Activated CD8-positive, alpha-beta memory T cell treated with anti-CD3 and anti-CD28 coated beads, Interleukin-2, amount 50 U/mL, for 1 hour (primary cell): Measurements from ENCODE around the gene GRM8.

Experiments used
- DNase-seq: peaks from one replicate; pipeline ENCODE4 v3.0.0-alpha.2; 2020; ENCODE audit errors: extremely low read depth

The GRM8 gene

DNA sequence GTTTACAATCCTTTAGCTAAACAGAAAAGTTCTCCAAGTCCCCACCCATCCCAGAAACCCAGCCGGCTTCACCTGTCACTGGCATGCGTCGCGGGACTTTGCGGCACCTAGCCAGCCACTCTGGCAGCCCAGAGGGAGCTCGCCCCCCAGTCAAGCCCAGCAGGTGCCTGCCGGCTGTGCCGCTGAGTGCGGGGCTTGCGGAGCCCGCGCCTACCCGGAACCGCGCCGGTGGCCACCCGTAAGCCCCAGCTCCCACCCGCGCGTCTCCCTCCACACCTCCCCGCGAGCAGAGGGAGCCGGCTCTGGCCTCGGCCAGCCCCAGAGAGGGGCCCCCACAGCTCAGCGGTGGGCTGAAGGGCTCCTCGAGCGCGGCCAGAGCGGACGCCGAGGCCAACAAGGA is 446.1 kb downstream of the GRM8 start:
- DNase-seq: no peak

DNA sequence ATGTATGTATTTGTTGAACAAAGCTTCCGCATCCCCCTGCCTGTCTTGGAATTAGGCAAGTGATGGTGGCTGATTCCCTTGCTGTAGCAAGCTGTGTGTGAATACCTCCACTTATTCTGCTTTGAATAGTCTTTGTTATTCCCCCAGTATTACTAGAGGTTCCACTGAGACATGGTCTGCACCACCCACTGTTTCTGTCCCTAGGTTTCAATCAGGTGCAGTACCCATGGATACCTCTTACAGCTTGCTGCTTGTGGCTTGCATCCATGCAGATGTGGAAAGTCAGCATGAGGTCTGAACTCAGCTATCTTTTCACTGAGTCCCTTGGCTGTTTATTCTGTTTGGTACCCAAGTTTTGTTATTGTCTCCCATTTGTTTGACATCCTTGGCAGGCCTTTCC is 447.4 kb downstream of the GRM8 start:
- DNase-seq: no peak

DNA sequence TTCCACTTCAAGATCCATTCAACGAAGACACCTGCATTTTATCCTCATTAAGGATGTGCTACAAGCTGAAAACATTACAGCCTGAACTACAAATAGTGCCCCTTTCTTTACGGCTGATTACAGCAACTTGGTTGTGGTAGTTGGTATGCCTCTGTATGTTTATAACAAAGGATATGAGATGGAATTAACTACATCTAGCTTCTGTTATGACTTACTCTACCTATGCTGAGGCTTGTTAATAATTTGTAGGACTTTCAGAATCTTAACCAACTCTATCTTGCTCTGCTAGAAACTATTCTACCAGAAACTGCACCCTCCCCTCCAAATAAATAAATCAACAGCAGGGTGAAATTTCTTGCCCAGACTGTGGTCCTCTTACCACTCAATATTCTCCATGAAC is 448.1 kb downstream of the GRM8 start:
- DNase-seq: no peak

DNA sequence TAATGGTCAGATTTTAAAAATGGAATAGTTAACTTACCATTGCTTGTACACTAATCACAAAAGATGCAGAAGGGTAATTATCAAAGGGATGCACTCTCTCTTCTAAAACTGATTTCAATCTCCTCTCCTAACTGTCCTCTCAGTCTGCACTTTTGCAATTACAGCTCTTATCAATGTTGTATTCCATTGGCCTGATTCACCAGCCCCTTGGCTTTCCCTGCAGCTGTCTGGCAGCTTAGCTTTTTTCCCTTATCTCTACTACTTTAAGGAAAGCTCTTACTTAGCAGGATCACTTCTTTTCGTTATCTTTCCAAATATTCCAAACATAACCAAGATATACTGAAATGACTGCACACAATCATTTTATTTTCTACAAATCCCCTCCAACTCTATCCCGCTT is 448.8 kb downstream of the GRM8 start:
- DNase-seq: no peak

DNA sequence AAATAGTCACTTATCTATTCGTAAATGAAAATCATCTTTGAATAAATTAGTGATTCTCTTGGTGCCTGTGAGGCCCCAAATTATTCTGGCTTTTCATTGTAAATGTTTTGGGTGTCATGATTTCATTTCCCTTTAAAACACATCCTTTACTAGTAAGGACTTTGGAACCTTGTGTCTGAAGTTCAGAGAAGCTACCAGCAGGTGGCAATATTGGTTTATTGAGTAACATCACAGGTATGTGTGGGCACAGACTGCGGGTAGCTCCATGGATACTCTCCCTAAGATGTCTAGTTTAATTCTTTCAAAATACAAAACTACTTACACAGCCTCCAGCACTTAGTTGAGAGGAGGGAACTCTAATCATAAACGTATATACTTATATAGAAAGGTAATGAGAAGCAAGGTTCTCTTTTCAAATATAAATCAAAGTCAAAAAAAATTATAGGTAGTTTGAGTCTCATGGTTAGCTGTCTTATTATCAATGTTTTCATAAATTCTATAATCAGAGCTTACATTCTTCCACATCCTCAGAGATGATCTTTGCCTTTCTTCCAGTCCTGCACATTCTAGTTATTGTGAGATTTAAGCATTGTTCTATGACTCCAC is 449.6 kb downstream of the GRM8 start:
- DNase-seq: no peak

DNA sequence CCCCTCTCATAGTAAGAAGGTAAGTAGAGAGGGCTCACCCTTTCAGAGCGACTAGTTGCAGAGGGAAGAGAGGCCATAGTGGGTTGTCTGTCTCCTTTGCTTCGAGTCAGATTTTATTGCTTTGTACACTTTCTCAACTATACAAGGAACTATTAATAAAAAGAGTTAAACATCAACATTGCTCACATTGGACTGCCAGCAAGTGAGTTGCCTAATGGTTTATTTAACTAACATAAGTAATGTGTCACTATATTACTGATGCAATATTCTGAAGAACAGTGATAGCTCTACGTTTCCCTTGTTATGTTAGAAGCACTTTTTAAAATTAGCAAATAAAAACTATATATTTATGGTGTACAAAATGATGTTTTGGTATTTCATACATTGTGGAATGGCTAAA is 451.0 kb downstream of the GRM8 start:
- DNase-seq: no peak

DNA sequence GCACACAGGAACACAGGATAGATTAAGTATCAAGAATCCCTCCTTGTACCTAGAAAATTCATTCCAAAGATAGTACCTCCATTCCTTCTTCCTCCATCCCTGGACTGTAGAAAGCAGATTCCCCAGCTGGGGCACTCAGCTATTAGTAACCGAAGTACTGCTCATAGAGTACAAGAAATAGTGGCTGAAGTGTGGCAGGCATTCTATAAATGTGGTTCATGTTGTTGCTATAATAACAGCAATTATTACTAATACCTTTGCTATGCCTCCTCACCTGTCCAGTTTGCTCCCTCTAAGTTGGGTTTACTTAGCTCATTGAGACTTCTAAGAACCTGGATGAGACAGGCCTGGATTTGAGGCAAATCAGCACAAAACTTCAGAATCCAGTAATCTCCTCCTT is 453.2 kb downstream of the GRM8 start:
- DNase-seq: no peak

DNA sequence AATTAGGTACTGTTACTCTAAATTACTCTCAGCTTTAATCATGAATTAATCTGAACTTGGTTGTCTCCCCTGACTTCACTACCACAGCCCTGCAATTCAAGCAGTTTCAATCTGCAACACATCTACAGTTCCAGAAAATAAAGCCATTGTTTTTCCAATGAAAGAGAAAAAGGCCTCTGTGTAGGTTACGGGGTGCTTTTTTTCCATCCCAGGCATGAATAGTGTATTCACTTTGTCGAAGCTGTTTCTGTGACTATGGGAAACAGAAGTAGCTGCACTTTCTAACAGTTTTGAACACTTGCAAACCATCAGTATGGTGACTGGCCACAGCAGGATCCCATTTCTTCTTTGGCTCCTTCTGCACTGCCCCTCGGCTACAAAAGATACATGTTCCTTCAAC is 460.2 kb downstream of the GRM8 start:
- no peak for DNase-seq

DNA sequence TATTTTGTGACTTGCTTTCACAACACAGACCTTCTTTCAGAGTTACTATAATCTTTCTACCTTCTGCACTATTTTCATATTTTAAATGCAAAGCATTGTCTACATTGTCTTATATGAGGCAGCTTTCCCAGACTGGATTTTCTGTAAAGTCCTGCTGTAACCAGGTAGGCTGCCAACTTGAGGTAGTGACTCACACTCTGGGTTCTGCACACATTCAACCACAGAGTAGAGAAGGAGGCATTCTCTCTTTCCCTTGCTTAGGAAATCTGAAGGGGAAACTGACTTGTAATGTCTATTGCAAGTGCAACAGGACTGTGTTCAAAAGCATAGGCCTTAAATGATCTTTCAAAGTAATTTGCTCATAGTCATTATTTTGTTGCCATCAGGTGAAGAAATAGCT is 461.4 kb downstream of the GRM8 start:
- no peak for DNase-seq

DNA sequence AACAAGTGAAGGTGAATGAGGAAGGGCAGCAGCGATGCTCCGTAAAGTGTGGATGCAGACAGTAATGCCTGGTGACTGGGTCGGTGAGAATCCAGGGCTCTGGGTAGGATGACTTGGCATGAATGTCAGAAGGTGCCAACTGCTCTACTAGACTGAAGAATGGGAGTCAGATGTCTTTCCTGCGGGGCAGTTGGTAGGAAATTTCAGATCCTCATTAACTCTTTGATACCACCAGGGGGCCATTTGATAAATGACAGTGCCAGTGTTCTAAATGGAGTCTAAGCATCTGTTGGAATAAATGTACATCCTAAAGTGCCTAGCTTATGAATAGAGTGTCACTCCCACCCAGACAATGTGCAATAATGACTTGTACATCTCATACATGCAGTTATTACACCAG is 462.0 kb downstream of the GRM8 start:
- DNase-seq: no peak

DNA sequence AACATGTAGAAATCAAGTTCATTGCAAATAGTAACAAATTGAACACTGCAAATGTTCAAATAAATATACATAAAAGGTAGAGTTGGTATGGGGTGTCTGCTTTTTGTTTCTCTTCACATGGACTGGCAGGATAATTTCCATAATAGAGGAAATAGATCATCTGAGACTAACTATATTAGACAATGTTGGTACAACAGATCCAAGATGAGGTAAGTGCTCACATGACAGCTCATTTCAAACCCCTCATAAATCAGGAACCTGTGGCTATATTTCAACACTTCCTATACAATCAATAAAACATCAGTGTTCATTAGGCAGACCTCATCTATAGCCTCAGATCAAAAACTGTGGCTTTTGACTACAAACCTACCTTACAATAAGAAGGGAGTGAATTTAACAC is 469.1 kb downstream of the GRM8 start:
- no peak for DNase-seq

DNA sequence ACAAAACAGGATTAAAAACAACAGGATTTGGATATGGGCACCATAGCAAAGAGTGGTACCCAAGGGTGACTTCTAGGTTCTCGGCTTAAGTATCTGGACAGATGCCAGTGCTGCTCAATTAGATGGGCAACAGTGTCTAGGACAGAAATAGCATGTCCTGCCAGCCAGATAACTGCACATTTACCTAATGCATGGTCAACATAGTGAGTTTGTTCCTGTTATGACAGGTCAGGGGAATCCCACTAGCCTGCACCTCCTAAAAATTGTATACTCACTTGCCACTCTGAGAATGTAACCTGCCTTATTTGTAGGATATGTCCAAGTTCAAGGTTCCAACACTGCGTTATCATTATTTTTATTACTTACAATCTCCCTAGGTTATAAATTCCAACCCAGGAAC is 471.7 kb downstream of the GRM8 start:
- no peak for DNase-seq

DNA sequence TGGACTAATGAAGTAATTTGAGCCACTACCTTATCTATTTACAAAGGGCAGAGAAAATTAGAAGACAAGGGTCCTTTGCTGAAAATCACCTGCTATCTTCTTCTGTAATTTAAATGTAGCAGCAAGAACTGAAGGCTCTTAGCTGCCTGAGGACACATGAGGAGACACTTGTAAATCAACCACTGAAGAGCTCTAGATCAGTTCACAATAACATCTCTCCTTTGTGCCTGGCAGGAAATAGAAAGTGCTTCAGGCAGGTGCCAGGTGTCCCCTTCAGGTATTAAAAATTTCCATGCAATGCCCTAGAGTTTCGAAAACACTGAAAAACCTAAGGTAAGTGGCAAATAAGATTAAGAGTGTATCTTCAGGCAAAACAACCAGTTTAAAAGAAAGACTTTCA is 474.6 kb downstream of the GRM8 start:
- no peak for DNase-seq

DNA sequence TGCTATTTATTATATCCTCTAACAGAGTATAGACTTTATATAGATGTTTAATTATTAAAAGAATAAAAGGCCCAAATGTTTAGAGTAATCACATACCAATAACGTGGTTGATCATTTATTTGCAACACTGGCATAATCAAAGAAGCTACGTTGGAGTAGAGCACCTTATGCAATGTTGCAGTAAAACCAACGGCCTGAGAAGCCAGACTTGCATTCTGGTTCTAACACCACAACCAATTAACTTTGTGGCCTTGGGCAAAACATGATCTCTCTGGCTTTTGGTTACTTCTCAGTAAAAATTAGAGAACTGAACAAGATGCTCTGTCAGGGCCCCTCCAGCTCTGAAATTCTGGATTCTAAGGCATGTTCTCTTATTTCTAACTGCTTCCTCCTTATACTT is 476.2 kb downstream of the GRM8 start:
- DNase-seq: no peak

DNA sequence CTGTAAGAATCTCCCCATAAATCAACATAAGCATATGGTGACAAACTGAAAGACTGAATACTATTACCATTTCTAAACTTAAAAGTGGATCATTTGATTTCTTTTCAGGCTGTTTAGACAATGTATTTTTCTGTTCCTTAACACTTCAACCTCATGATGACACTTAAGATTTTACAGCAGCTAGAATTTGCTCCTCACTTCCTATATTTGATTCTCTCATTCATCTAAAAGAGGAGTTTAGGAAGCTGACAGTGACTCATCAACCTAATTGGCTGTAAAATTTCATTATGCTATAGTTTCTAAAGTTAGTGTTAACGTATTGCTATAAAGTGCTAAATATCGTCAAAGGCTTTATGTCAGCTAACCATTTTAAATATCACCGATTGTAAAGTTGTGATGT is 478.7 kb downstream of the GRM8 start:
- no peak for DNase-seq

DNA sequence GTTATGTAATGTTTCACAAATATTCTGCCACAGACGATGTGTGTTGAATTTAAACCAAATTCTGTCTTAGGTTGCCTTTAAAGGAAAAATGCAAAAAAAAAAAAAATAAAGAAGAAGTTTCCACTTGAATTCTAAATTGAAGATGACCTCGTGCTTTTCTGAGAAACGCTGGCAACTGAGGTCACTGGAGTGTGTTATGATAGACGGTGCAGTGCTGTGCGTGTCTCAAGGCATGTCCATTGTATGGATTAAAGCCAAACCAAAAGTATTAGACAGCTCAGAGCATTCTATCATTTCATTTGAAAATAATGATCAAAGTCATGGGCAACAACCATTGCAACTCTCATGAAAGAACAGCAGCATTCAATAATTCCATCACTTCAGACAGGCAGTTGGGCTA is 483.9 kb downstream of the GRM8 start:
- DNase-seq: no peak

DNA sequence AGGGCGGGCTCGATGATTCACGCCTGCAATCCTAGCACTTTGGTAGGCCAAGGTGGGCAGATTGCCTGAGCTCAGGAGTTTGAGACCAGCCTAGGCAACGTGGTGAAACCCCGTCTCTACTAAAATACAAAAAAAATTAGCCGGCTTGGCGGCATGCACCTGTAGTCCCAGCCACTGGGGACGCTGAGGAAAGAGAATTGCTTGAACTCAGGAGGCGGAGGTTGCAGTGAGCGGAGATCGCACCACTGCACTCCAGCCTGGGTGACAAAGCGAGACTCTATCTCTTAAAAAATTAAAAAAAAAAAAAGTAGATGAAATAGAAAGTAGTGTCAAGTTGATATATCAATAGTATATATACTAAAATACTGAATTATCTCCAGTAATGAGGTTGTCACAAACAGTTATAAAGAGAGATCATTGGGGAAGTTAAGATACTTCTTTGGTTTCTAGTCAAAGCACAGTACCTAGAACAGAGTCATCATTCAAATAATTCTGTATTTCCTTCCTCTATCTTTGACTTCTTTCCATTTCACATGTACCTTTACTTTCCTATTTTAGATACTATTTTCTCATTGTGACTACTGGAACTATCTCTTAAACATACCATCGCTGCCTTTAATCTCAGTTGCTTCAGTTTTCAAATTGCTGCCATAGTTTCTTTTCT is 491.7 kb downstream of the GRM8 start:
- no peak for DNase-seq

DNA sequence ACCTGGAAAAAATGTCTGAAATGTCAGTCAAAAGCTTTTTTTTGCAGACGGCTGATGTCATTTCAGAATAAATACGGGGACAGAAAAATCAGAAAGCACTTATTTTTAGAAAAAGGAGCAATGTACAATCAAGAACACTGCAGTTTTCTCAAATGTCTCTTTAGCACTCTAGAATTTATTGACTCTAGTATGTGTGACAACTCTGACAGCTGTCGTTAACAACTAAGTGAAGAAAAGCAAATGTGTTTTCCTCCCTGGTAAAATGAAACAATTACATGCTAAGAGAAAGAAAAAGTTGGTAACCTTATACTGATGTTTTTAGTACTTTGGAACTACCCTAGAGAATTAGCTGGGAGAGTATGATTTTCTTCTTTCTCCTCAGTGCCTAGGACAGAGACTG is 497.4 kb downstream of the GRM8 start:
- DNase-seq: no peak

DNA sequence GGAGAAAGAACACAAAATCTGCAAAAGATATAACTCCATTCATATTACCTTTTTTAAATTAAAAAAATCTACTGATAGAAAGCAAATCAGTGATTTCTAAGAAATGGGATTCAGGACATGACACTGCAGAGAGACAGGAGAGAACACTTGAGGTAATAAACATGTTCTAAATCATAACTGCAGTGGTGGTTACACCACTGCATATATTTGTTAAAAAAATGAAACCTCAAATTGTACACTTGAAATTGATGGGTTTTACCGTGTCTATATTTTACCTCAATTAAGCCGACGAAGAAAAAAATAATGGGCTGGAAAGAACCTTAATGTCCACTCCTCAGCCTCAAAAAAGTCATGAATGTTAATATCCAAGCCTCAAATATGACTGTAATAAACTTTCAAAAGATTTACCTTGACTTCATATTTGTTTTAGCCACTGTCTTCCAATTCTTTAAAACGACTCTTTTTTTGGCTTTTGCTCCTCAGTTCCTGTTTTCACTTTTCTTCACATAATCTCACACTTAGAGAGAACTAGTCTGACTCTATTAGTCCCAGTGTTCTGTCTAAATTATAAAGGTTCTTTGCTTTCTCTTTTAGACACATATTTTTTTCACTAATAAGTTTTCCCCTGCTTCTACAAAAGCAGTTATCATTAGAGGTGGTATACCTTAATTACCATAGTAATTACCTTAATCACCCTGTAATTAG is 502.4 kb downstream of the GRM8 start:
- no peak for DNase-seq

DNA sequence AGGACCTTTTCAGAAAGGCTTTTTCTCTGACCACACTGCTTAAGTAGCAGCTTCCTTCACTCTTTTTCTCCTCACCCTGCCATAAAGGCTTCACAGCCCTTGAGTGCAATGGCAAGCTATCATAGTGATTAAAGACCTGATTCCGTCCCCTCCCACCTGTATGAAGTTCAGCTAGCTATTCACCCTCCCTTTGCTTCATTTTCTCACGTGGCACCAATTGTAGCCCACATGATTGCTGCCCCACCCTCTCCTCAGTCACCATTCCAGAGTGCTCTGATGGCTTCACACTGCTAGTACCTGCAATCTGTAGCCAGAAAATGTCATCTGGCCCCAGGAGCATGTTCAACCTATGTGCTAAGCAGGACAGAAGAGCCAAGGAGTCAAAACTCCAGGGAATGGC is 523.8 kb downstream of the GRM8 start:
- DNase-seq: no peak

DNA sequence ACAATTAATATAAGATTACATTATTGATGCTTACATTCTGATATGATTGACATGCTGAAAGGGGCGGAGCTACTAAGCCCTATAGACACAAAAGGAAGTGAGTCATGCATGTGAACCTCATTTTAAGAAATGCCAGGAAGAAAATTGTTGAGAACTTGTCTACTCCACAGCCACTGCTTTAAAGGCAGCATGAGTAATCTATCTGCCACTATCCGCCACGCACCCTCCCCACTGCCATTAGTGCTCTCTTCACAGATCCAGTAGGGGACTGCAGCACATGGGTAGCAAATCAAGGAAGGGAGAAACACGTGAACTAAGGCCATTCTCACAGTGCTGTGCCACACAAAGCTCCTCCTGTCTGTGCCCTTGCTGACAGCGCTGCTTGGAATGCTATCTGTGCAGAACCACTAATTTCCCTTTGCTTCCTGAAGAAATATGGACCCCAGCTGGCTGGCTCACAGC is 524.8 kb downstream of the GRM8 start:
- DNase-seq: no peak

DNA sequence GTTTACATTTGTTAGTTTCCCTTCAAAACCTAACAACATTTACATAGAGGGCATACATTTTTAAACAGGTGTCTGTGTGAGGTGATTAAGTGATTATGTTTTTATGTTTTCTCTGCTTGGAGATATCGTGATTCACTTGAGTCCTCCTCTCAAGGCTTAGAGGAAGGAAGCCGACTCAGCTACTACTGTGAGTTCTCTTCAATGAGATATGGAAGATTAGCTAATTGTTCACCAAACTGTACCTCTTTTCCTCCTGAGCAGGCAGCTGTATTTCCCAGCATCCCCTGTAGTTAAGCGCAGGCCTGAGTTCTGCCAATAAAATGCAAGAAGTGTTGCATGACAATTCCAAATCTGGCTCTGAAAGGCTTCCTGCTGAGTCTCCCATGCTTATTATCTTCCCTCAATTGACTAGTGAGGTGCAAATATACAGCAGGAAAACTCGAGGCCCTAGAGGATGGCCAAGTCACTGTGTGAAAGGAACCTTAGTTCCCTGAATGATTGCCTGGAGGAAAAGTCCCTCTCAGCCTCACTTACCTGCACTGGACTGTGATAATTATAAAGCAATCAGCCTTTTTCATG is 528.7 kb downstream of the GRM8 start:
- no peak for DNase-seq

DNA sequence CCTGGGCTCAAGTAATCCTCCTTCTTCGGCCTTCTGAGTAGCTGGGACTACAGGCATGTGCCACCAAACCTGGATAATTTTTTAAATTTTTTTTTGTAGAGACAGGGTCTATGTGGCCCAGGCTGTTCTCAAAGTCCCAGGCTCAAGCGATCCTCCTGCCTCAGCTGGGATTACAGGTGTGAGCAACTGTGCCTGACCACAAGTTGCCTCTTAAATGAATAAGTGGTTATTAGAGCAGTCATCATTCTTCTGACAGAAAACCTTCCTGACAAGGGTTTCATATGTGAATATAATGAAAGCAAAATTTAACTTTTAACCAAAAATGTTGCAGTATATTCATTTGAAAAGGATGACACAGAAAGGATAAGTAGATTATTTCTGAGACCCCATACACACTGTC is 532.5 kb downstream of the GRM8 start:
- no peak for DNase-seq
